GM21360 (cell line): ENCODE data around the gene HIF1AN.
"Not testable (repeated sequence)": the region's sequence is repeated elsewhere in the genome, so short reads cannot be mapped to it uniquely, and the experiment has no call there.

Experiments used
- ATAC-seq: cut with Tn5 transposase; IDR thresholded peaks from one replicate; pipeline ENCODE4 v1.9.1; 2021; ENCODE audit warnings: mild to moderate bottlenecking, moderate library complexity; ENCODE audit not compliant: unreplicated experiment

The HIF1AN gene

GRCh38 chr10:100565206-100565985 is 29.7 kb downstream of the HIF1AN start:
- ATAC-seq = no peak

GRCh38 chr10:100566561-100566960 is 30.8 kb downstream of the HIF1AN start:
- no peak for ATAC-seq

- no peak for ATAC-seq
Measured at GRCh38 chr10:100567249-100567648, 31.5 kb downstream of the HIF1AN start.

GRCh38 chr10:100567826-100568225 is 32.1 kb downstream of the HIF1AN start:
- no peak for ATAC-seq

- ATAC-seq = no peak
Measured at GRCh38 chr10:100568912-100569311, 33.2 kb downstream of the HIF1AN start.

GRCh38 chr10:100569687-100570481 is 34.1 kb downstream of the HIF1AN start:
- no peak for ATAC-seq

- ATAC-seq = no peak
Measured at GRCh38 chr10:100570506-100570905, 34.8 kb downstream of the HIF1AN start.

GRCh38 chr10:100571084-100571856 is 35.5 kb downstream of the HIF1AN start:
- no peak for ATAC-seq

- not testable (repeated sequence) for ATAC-seq
Measured at GRCh38 chr10:100575146-100575545, 39.4 kb downstream of the HIF1AN start.

GRCh38 chr10:100575585-100576281 is 40.0 kb downstream of the HIF1AN start:
- no peak for ATAC-seq

GRCh38 chr10:100576282-100576635 is 40.5 kb downstream of the HIF1AN start:
- no peak for ATAC-seq

- ATAC-seq = no peak
Measured at GRCh38 chr10:100579261-100580090, 43.7 kb downstream of the HIF1AN start.

GRCh38 chr10:100586959-100587358 is 51.2 kb downstream of the HIF1AN start:
- ATAC-seq = no peak

GRCh38 chr10:100598166-100598565 is 62.4 kb downstream of the HIF1AN start:
- no peak for ATAC-seq

GRCh38 chr10:100600218-100600617 is 64.5 kb downstream of the HIF1AN start:
- no peak for ATAC-seq

GRCh38 chr10:100607439-100607838 is 71.7 kb downstream of the HIF1AN start:
- ATAC-seq = no peak
